H9 (cell line): ENCODE measurements around the gene SEMA3G. TPM values are rescaled to one million over a fixed set of nuclear protein-coding genes. Genes with fewer than 3 reads are reported as not detected.

Experiments used
- DNase-seq: peaks from one replicate; pipeline ENCODE4 v3.0.0-alpha.2; 2017
- H2AFZ ChIP-seq: one replicate; pipeline ENCODE4 v1.6.1; 2013; ENCODE audit warnings: mild to moderate bottlenecking, low read length, control low read depth, moderate library complexity
- H2AK5ac ChIP-seq: 2 replicates; pipeline ENCODE4 v1.6.1; 2013; ENCODE audit warnings: low read length, control low read depth, mixed read lengths; ENCODE audit not compliant: insufficient read length
- H2BK120ac ChIP-seq: one replicate; pipeline ENCODE4 v1.6.1; 2013; ENCODE audit warnings: low read depth, mild to moderate bottlenecking, low read length, control low read depth, inconsistent platforms; ENCODE audit not compliant: poor library complexity, severe bottlenecking
- H2BK12ac ChIP-seq: 2 replicates; pipeline ENCODE4 v1.6.1; 2013; ENCODE audit warnings: low read length, control low read depth, mixed read lengths, low read depth; ENCODE audit not compliant: insufficient read length
- H2BK15ac ChIP-seq: 2 replicates; pipeline ENCODE4 v1.6.1; 2013; ENCODE audit warnings: low read depth, low read length, control low read depth
- H2BK20ac ChIP-seq: one replicate; pipeline ENCODE4 v1.6.1; 2013; ENCODE audit warnings: low read depth, mild to moderate bottlenecking, low read length, control low read depth, inconsistent platforms; ENCODE audit not compliant: poor library complexity, severe bottlenecking
- H2BK5ac ChIP-seq: 2 replicates; pipeline ENCODE4 v1.6.1; 2013; ENCODE audit warnings: low read length, control low read depth, mixed read lengths; ENCODE audit not compliant: insufficient read length
- H3K14ac ChIP-seq: 2 replicates; pipeline ENCODE4 v1.6.1; 2013; ENCODE audit warnings: low read length, control low read depth; ENCODE audit not compliant: insufficient read depth
- H3K18ac ChIP-seq: 2 replicates; pipeline ENCODE4 v1.6.1; 2013; ENCODE audit warnings: low read depth, mild to moderate bottlenecking, mixed read lengths, low read length, control low read depth; ENCODE audit not compliant: insufficient read length
- H3K23ac ChIP-seq: 2 replicates; pipeline ENCODE4 v1.6.1; 2013; ENCODE audit warnings: low read length, control low read depth, mixed read lengths, low read depth; ENCODE audit not compliant: insufficient read length
- H3K23me2 ChIP-seq: 2 replicates; pipeline ENCODE4 v1.6.1; 2013; ENCODE audit warnings: low read depth, mild to moderate bottlenecking, mixed read lengths, low read length, control low read depth; ENCODE audit not compliant: insufficient read length, poor library complexity, severe bottlenecking
- H3K27ac ChIP-seq: 2 replicates; pipeline ENCODE4 v1.5.1; 2013; ENCODE audit warnings: low read length, control low read depth, mixed read lengths, low read depth; ENCODE audit not compliant: insufficient read length
- H3K27me3 ChIP-seq: 2 replicates; pipeline ENCODE4 v1.6.1; 2013; ENCODE audit warnings: low read length, control low read depth, inconsistent platforms; ENCODE audit not compliant: insufficient read depth
- H3K4ac ChIP-seq: 2 replicates; pipeline ENCODE4 v1.6.1; 2013; ENCODE audit warnings: low read depth, mild to moderate bottlenecking, control low read depth, inconsistent platforms, low read length, moderate library complexity
- H3K4me1 ChIP-seq: 2 replicates; pipeline ENCODE4 v1.6.1; 2013; ENCODE audit warnings: low read length, control low read depth, inconsistent platforms; ENCODE audit not compliant: insufficient read depth
- H3K4me2 ChIP-seq: 2 replicates; pipeline ENCODE4 v1.6.1; 2013; ENCODE audit warnings: low read length, control low read depth, mixed read lengths; ENCODE audit not compliant: insufficient read length, insufficient read depth
- H3K56ac ChIP-seq: 2 replicates; pipeline ENCODE4 v1.6.1; 2013; ENCODE audit warnings: low read depth, mild to moderate bottlenecking, mixed read lengths, low read length, control low read depth; ENCODE audit not compliant: insufficient read length
- H3K79me1 ChIP-seq: 2 replicates; pipeline ENCODE4 v1.6.1; 2013; ENCODE audit warnings: low read depth, mild to moderate bottlenecking, moderate library complexity, low read length, control low read depth, inconsistent platforms; ENCODE audit not compliant: insufficient read depth, poor library complexity, severe bottlenecking
- H3K79me2 ChIP-seq: 2 replicates; pipeline ENCODE4 v1.6.1; 2013; ENCODE audit warnings: low read length, control low read depth, inconsistent platforms; ENCODE audit not compliant: insufficient read depth
- H3K9ac ChIP-seq: 2 replicates; pipeline ENCODE4 v1.6.1; 2013; ENCODE audit warnings: low read length, control low read depth, mixed read lengths; ENCODE audit not compliant: insufficient read length; ENCODE audit errors: extremely low read depth
- H3K9me3 ChIP-seq: one replicate; pipeline ENCODE4 v1.6.1; 2013; ENCODE audit warnings: low read depth, low read length, inconsistent platforms; ENCODE audit not compliant: control insufficient read depth
- H3T11ph ChIP-seq: one replicate; pipeline ENCODE4 v1.6.1; 2013; ENCODE audit warnings: mild to moderate bottlenecking, low read length, control low read depth, inconsistent platforms
- H4K20me1 ChIP-seq: one replicate; pipeline ENCODE4 v1.6.1; 2013; ENCODE audit not compliant: control insufficient read depth, insufficient read length, insufficient read depth
- H4K5ac ChIP-seq: 2 replicates; pipeline ENCODE4 v1.6.1; 2013; ENCODE audit warnings: low read depth, mild to moderate bottlenecking, mixed read lengths, low read length, control low read depth; ENCODE audit not compliant: insufficient read length
- H4K8ac ChIP-seq: replicated peaks from 2 replicates; pipeline ENCODE4 v1.6.1; 2013; ENCODE audit warnings: low read length, control low read depth, mixed read lengths, low read depth; ENCODE audit not compliant: insufficient read length
- H4K91ac ChIP-seq: 2 replicates; pipeline ENCODE4 v1.6.1; 2013; ENCODE audit warnings: low read depth, mild to moderate bottlenecking, moderate library complexity, mixed read lengths, low read length, control low read depth; ENCODE audit not compliant: insufficient read length
- H3K27ac Mint-ChIP-seq, 3 experiments: 2 replicates in 2 of 3; 3 replicates in 1 of 3; pipeline ENCODE4 v1.8.0; 2020 to 2021; ENCODE audit warnings: mixed read lengths in 3 of 3, mild to moderate bottlenecking in 1 of 3, moderate library complexity in 1 of 3
- H3K27me3 Mint-ChIP-seq: 2 replicates; pipeline ENCODE4 v1.8.0; 2021; ENCODE audit warnings: low read depth, mild to moderate bottlenecking, moderate library complexity, mixed read lengths
- H3K36me3 Mint-ChIP-seq, 3 experiments: 2 replicates in 2 of 3; 3 replicates in 1 of 3; pipeline ENCODE4 v1.8.0; 2020 to 2021; ENCODE audit warnings: low read depth in 3 of 3, mixed read lengths in 3 of 3; ENCODE audit not compliant: insufficient read depth in 1 of 3
- H3K4me1 Mint-ChIP-seq, 2 experiments: 2 replicates each; pipeline ENCODE4 v1.8.0; 2020; ENCODE audit warnings: mixed read lengths in 2 of 2
- H3K4me3 Mint-ChIP-seq, 2 experiments: 2 replicates in 1 of 2; 3 replicates in 1 of 2; pipeline ENCODE4 v1.8.0; 2020 to 2021; ENCODE audit warnings: mild to moderate bottlenecking in 2 of 2, mixed read lengths in 2 of 2, moderate library complexity in 1 of 2
- H3K9me3 Mint-ChIP-seq, 2 experiments: 2 replicates in 1 of 2; 3 replicates in 1 of 2; pipeline ENCODE4 v1.8.0; 2020; ENCODE audit warnings: mild to moderate bottlenecking in 2 of 2, mixed read lengths in 2 of 2, moderate library complexity in 1 of 2
- WGBS: extraction: QIAGEN DNeasy Blood & Tissue Kit; methylation state at CpG from one replicate; pipeline ENCODE4 v1.1.7; 2013; ENCODE audit warnings: missing lambda C conversion rate, low lambda C conversion rate, mixed read lengths; ENCODE audit not compliant: insufficient read length; ENCODE audit errors: extremely low coverage; 5-methylcytosine and 5-hydroxymethylcytosine counted together
- total RNA-seq: library from RNA; stranded (reverse); gene quantifications from 2 replicates; pipeline ENCODE4 v1.2.1, GENCODE V29; 2021
- TF ChIP-seq, protein P1 (sequence below): fragments of 200-600 bp; sonication (generic); conservative IDR thresholded peaks from 3 replicates; pipeline ENCODE4 v1.8.0; 2021; ENCODE audit warnings: antibody characterized with exemption, mild to moderate bottlenecking

The SEMA3G gene
- total RNA-seq, 1 experiment from 2014 or later = 2.4 TPM

DNA sequence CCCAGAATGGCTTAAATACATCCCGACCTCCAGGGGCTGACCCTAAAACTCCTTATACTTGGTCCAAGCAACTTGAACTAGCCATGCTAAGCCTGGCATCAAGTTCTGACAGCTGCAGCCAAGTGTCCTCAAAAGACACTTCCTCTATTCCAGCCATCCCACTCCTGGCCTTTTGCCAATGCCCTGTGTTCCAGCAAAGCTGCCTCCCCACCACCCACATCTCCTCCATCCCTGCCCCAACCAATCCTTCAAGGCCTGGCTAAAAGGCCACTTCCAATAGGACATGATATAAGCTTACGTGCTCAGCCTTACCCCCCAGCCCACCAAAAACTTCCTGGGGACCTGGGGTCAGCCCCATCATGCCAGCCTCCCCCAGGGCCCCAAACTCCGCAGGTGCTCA, 40.9 kb downstream of the SEMA3G start:
- no peak overlapping the region for H3K27ac Mint-ChIP-seq
- H3K4me3 Mint-ChIP-seq = no peak overlapping the region; a peak in 1 of 5 replicates

More for the DNA sequence above, 40.9 kb downstream of the SEMA3G start:
- Histone ChIP-seq H3K4me2 (no peak overlapping the region), H2BK15ac (no peak overlapping the region), H2BK12ac (no peak overlapping the region), H3K27ac (no peak overlapping the region), H4K91ac (no peak overlapping the region), H3K27me3 (no peaks in the 10 kb centered on the region), H2AK5ac (no peak overlapping the region), H3K79me1 (peaks cover 4% of the 10 kb centered on the region), H3K23me2 (peaks cover under 1% of the 10 kb centered on the region), H2BK20ac (no peak overlapping the region), H2BK120ac (no peak overlapping the region), H3T11ph (no peak overlapping the region), H3K56ac (no peak overlapping the region), H4K5ac (no peak overlapping the region), H4K20me1 (no peaks in the 10 kb centered on the region), H3K4me1 (no peaks in the 10 kb centered on the region), H3K9me3 (no peaks in the 10 kb centered on the region), H3K79me2 (no peaks in the 10 kb centered on the region; the same call in 1 of the 2 replicates), H3K23ac (no peak overlapping the region), H3K9ac (no peak overlapping the region), H3K14ac (no peak overlapping the region), H2AFZ (no peak overlapping the region), H2BK5ac (no peak overlapping the region), H3K18ac (no peak overlapping the region), H3K4ac (no peak overlapping the region), H4K8ac (no peak overlapping the region)
- peaks cover 4 to 5% of the 10 kb centered on the region in 2 experiments for H3K4me1 Mint-ChIP-seq
- no peak for DNase-seq
- peaks cover 38 to 77% (median 71%) of the 10 kb centered on the region in 3 experiments for H3K36me3 Mint-ChIP-seq
- H3K27me3 Mint-ChIP-seq = no peaks in the 10 kb centered on the region
- TF ChIP-seq, protein P1, sequence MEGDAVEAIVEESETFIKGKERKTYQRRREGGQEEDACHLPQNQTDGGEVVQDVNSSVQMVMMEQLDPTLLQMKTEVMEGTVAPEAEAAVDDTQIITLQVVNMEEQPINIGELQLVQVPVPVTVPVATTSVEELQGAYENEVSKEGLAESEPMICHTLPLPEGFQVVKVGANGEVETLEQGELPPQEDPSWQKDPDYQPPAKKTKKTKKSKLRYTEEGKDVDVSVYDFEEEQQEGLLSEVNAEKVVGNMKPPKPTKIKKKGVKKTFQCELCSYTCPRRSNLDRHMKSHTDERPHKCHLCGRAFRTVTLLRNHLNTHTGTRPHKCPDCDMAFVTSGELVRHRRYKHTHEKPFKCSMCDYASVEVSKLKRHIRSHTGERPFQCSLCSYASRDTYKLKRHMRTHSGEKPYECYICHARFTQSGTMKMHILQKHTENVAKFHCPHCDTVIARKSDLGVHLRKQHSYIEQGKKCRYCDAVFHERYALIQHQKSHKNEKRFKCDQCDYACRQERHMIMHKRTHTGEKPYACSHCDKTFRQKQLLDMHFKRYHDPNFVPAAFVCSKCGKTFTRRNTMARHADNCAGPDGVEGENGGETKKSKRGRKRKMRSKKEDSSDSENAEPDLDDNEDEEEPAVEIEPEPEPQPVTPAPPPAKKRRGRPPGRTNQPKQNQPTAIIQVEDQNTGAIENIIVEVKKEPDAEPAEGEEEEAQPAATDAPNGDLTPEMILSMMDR = no peak
- no CpG with 5 or more reads among the region's 3 CpGs for WGBS
- no peaks in the 10 kb centered on the region for H3K9me3 Mint-ChIP-seq
